ENCODE measurements around the gene PFN3.

GRCh38 chr5:177362610-177363507, 37.6 kb downstream of the PFN3 start:
- peak in 1 of 3 experiments; percentile 15 for TF ChIP-seq CTCF (optimal IDR thresholded peaks at IDR 0.05 in 1 of 3, IDR thresholded peaks at IDR 0.05 in 1 of 3, conservative IDR thresholded peaks at IDR 0.05 in 1 of 3; ENCODE audit: extremely low read depth in 1 of 3, insufficient read depth in 2 of 3, low read length in 3 of 3)
- no peak for TF ChIP-seq EZH2 (IDR thresholded peaks at IDR 0.05; ENCODE audit: low read length)

Measured in keratinocyte (primary cell).